Measurements from ENCODE around the gene SLC16A14. TPM values are rescaled to one million over a fixed set of nuclear protein-coding genes. Genes with fewer than 3 reads are reported as not detected.
"Not testable (repeated sequence)": the region's sequence is repeated elsewhere in the genome, so short reads cannot be mapped to it uniquely, and the experiment has no call there.

SLC16A14 gene, protein sequence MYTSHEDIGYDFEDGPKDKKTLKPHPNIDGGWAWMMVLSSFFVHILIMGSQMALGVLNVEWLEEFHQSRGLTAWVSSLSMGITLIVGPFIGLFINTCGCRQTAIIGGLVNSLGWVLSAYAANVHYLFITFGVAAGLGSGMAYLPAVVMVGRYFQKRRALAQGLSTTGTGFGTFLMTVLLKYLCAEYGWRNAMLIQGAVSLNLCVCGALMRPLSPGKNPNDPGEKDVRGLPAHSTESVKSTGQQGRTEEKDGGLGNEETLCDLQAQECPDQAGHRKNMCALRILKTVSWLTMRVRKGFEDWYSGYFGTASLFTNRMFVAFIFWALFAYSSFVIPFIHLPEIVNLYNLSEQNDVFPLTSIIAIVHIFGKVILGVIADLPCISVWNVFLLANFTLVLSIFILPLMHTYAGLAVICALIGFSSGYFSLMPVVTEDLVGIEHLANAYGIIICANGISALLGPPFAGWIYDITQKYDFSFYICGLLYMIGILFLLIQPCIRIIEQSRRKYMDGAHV
- total RNA-seq = 2.0 and 2.8 TPM in 2 replicates

DNA sequence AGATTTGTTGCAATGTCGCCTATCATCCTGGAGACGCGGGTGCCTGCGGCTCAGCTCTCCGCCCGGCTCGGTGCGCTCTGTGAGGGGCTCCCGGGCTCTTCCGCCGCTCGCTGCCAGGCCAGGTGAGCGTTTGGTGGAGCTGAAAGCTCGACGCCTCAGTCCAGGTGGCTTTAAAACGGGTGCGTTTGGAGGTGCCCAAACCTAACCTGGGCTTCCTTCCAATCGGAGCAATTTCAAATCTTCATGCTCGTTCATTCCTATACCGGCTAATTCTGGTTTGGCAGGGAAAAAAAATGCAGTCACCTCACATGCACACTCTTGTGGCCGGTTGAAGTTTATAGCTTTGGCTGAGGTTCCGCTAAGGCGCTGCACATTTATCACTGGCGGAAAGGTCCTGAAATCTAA lies at the start of gene SLC16A14:
Gene SLC16A14 (minus strand): TSS at position 274 of the 405 bp plus-strand sequence. CDS start 9,572 bp downstream, outside the sequence.
- DNase-seq (ENCODE audit: low read depth) = no peak
- peak within 1 kb of the TSS; percentile 63 for H3K4me3 ChIP-seq (ENCODE audit: low read depth, low read length)
- TF ChIP-seq, protein P1, sequence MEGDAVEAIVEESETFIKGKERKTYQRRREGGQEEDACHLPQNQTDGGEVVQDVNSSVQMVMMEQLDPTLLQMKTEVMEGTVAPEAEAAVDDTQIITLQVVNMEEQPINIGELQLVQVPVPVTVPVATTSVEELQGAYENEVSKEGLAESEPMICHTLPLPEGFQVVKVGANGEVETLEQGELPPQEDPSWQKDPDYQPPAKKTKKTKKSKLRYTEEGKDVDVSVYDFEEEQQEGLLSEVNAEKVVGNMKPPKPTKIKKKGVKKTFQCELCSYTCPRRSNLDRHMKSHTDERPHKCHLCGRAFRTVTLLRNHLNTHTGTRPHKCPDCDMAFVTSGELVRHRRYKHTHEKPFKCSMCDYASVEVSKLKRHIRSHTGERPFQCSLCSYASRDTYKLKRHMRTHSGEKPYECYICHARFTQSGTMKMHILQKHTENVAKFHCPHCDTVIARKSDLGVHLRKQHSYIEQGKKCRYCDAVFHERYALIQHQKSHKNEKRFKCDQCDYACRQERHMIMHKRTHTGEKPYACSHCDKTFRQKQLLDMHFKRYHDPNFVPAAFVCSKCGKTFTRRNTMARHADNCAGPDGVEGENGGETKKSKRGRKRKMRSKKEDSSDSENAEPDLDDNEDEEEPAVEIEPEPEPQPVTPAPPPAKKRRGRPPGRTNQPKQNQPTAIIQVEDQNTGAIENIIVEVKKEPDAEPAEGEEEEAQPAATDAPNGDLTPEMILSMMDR (IDR thresholded peaks at IDR 0.05; ENCODE audit: insufficient read depth, low read length, poor library complexity, severe bottlenecking) = peak; percentile 45
- H3K27me3 ChIP-seq (ENCODE audit: control insufficient read depth, insufficient read depth, low read length) = no peaks in the 10 kb centered on the region
- H3K36me3 ChIP-seq (ENCODE audit: control insufficient read depth, insufficient read depth, low read length) = no peaks in the 10 kb centered on the region

DNA sequence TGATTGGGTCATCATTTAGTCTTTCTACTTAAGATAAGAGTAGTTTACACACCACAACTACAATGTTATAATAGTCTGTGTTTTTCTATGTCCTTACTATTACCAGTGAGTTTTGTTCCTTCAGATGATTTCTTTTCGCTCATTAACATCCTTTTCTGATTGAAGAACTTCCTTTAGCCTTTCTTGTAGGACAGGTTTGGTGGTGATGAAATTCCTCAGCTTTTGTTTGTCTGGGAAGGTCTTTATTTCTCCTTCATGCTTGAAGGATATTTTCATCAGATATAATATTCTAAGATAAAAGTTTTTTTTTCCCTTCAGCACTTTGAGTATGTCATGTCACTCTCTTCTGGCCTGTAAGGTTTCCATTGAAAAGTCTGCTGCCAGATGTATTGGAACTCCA lies 38.0 kb upstream of the SLC16A14 start:
- Histone ChIP-seq H3K36me3 (ENCODE audit: control insufficient read depth, insufficient read depth, low read length) (no peaks in the 10 kb centered on the region), H3K4me3 (ENCODE audit: low read depth, low read length) (no peak overlapping the region), H3K27me3 (ENCODE audit: control insufficient read depth, insufficient read depth, low read length) (no peaks in the 10 kb centered on the region)
- DNase-seq (ENCODE audit: low read depth) = no peak
- TF ChIP-seq, protein P1 (IDR thresholded peaks at IDR 0.05; ENCODE audit: insufficient read depth, low read length, poor library complexity, severe bottlenecking) = no peak

DNA sequence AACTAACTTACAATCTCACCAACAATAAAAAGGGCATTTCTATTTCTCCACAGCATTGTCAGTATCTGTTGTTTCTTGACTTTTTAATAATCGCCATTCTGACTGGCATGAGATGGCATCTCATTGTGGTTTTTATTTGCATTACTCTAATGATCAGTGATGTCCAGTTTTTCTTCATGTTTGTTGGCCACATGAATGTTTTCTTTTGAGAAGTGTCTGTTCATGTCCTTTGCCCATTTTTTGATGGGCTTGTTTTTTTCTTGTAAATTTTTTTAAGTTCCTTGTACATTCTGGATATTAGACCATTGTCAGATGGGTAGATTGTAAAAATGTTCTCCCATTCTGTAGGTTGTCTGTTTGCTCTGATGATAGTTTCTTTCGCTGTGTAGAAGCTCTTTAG lies 33.2 kb upstream of the SLC16A14 start:
- H3K27me3 ChIP-seq (ENCODE audit: control insufficient read depth, insufficient read depth, low read length); H3K36me3 ChIP-seq (ENCODE audit: control insufficient read depth, insufficient read depth, low read length); H3K4me3 ChIP-seq (ENCODE audit: low read depth, low read length); DNase-seq (ENCODE audit: low read depth): not testable (repeated sequence)

DNA sequence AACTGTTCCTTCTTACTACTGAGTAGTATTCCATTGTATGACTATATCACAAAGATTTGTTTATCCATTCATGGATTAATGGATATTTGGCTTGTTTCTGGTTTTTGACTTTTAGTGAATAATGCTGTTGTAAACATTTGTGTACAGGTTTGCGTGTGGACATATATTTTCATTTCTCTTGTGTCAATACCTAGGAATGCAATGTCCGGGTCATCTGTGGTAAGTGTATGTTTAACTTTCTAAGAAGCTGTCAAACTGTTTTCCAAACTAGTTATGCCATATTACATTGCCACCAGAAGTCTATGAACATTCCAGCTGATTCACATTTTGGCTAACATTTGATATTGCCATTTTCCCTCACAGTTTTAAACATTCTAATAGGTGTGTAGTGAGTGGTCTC lies 29.1 kb upstream of the SLC16A14 start:
- Histone ChIP-seq H3K4me3 (ENCODE audit: low read depth, low read length) (no peak overlapping the region), H3K27me3 (ENCODE audit: control insufficient read depth, insufficient read depth, low read length) (no peaks in the 10 kb centered on the region), H3K36me3 (ENCODE audit: control insufficient read depth, insufficient read depth, low read length) (no peaks in the 10 kb centered on the region)
- no peak for DNase-seq (ENCODE audit: low read depth)
- TF ChIP-seq, protein P1 (IDR thresholded peaks at IDR 0.05; ENCODE audit: insufficient read depth, low read length, poor library complexity, severe bottlenecking) = no peak

DNA sequence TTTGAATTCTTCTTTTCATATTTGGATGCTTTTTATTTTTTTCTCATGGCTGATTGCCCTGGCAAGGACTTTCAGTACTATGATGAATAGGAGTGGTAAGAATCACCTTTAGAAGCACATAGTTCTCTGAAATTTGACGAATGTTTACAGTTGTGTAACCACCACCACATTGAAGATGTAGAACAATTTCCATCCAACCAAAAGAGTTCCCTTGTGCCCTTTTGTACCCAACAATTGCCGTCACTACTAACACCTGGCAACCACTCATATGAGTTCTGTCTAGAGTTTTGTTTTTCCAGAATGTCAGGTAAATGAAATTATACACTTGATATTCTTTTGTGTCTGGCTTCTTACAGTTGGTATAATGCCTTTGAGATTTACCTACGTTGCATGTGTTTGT lies 28.7 kb upstream of the SLC16A14 start:
- TF ChIP-seq, protein P1 (IDR thresholded peaks at IDR 0.05; ENCODE audit: insufficient read depth, low read length, poor library complexity, severe bottlenecking) = no peak
- Histone ChIP-seq H3K4me3 (ENCODE audit: low read depth, low read length) (no peak overlapping the region), H3K36me3 (ENCODE audit: control insufficient read depth, insufficient read depth, low read length) (no peaks in the 10 kb centered on the region), H3K27me3 (ENCODE audit: control insufficient read depth, insufficient read depth, low read length) (no peaks in the 10 kb centered on the region)
- DNase-seq (ENCODE audit: low read depth) = no peak

DNA sequence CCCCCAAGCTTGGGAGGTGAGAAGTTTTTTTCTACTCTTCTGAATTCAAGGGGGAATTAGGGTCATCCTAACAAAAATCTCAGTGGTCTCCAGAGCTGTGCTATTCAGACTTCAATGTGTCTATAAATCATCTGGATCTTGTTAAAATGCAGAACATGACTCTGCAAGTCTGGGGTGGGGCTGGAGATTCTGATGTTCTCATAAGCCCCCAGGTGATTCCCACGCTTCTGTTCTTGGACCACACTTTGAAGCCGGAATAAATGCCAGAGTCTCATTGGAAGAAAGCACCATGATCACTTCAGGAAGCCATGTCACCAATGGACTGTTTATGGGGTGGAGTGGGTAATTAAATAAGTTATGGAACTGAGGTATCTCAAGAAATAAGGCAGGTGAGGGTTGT lies 22.2 kb upstream of the SLC16A14 start:
- no peak for DNase-seq (ENCODE audit: low read depth)
- TF ChIP-seq, protein P1 (IDR thresholded peaks at IDR 0.05; ENCODE audit: insufficient read depth, low read length, poor library complexity, severe bottlenecking) = no peak
- H3K36me3 ChIP-seq (ENCODE audit: control insufficient read depth, insufficient read depth, low read length) = no peaks in the 10 kb centered on the region
- H3K4me3 ChIP-seq (ENCODE audit: low read depth, low read length) = no peak overlapping the region
- H3K27me3 ChIP-seq (ENCODE audit: control insufficient read depth, insufficient read depth, low read length) = no peaks in the 10 kb centered on the region
